ENCODE measurements around the gene SLIT3.

The SLIT3 gene

GRCh38 chr5:169197343-169197742 lies 103.6 kb downstream of the SLIT3 start:
- DNase-seq (ENCODE audit: low read depth, low spot score) = no peak
- no peak overlapping the region for H3K27ac ChIP-seq
- no peak overlapping the region for H3K4me3 ChIP-seq
- no peak for TF ChIP-seq POLR2AphosphoS5 (IDR thresholded peaks at IDR 0.05; ENCODE audit: borderline replicate concordance, low read depth, low read length)
- no peak for TF ChIP-seq FOXP2 (optimal IDR thresholded peaks at IDR 0.05; ENCODE audit: control extremely low read depth, extremely low read length, insufficient read depth)
- no peak for TF ChIP-seq EZH2 (IDR thresholded peaks at IDR 0.05)
- H3K36me3 ChIP-seq (ENCODE audit: insufficient read depth, low read length) = no peaks in the 10 kb centered on the region
- no peaks in the 10 kb centered on the region for H3K9me3 ChIP-seq (ENCODE audit: low read depth, low read length)
- no peak overlapping the region for H3K9ac ChIP-seq (ENCODE audit: insufficient read length)

- Histone ChIP-seq H3K36me3 (ENCODE audit: insufficient read depth, low read length) (no peaks in the 10 kb centered on the region), H3K9ac (ENCODE audit: insufficient read length) (no peak overlapping the region), H3K27ac (no peak overlapping the region), H3K4me3 (no peak overlapping the region), H3K9me3 (ENCODE audit: low read depth, low read length) (no peaks in the 10 kb centered on the region)
- DNase-seq (ENCODE audit: low read depth, low spot score) = no peak
- TF ChIP-seq EZH2 (IDR thresholded peaks at IDR 0.05) = no peak
- no peak for TF ChIP-seq FOXP2 (optimal IDR thresholded peaks at IDR 0.05; ENCODE audit: control extremely low read depth, extremely low read length, insufficient read depth)
- TF ChIP-seq POLR2AphosphoS5 (IDR thresholded peaks at IDR 0.05; ENCODE audit: borderline replicate concordance, low read depth, low read length) = no peak
Measured at GRCh38 chr5:169196059-169196458, 104.9 kb downstream of the SLIT3 start.

GRCh38 chr5:169195601-169196000 lies 105.3 kb downstream of the SLIT3 start:
- H3K4me3 ChIP-seq = no peak overlapping the region
- H3K36me3 ChIP-seq (ENCODE audit: insufficient read depth, low read length) = no peaks in the 10 kb centered on the region
- H3K27ac ChIP-seq = no peak overlapping the region
- H3K9ac ChIP-seq (ENCODE audit: insufficient read length) = no peak overlapping the region
- H3K9me3 ChIP-seq (ENCODE audit: low read depth, low read length) = no peaks in the 10 kb centered on the region
- TF ChIP-seq FOXP2 (optimal IDR thresholded peaks at IDR 0.05; ENCODE audit: control extremely low read depth, extremely low read length, insufficient read depth) (no peak), POLR2AphosphoS5 (IDR thresholded peaks at IDR 0.05; ENCODE audit: borderline replicate concordance, low read depth, low read length) (no peak), EZH2 (IDR thresholded peaks at IDR 0.05) (no peak)
- DNase-seq (ENCODE audit: low read depth, low spot score) = no peak

GRCh38 chr5:169192536-169192935 lies 108.4 kb downstream of the SLIT3 start:
- H3K4me3 ChIP-seq = no peak overlapping the region
- no peaks in the 10 kb centered on the region for H3K9me3 ChIP-seq (ENCODE audit: low read depth, low read length)
- no peaks in the 10 kb centered on the region for H3K36me3 ChIP-seq (ENCODE audit: insufficient read depth, low read length)
- no peak overlapping the region for H3K9ac ChIP-seq (ENCODE audit: insufficient read length)
- no peak overlapping the region for H3K27ac ChIP-seq
- no peak for DNase-seq (ENCODE audit: low read depth, low spot score)
- TF ChIP-seq FOXP2 (optimal IDR thresholded peaks at IDR 0.05; ENCODE audit: control extremely low read depth, extremely low read length, insufficient read depth) = no peak
- no peak for TF ChIP-seq EZH2 (IDR thresholded peaks at IDR 0.05)
- TF ChIP-seq POLR2AphosphoS5 (IDR thresholded peaks at IDR 0.05; ENCODE audit: borderline replicate concordance, low read depth, low read length) = no peak

- no peak overlapping the region for H3K9ac ChIP-seq (ENCODE audit: insufficient read length)
- DNase-seq (ENCODE audit: low read depth, low spot score) = no peak
- TF ChIP-seq EZH2 (IDR thresholded peaks at IDR 0.05) (no peak), POLR2AphosphoS5 (IDR thresholded peaks at IDR 0.05; ENCODE audit: borderline replicate concordance, low read depth, low read length) (no peak), FOXP2 (optimal IDR thresholded peaks at IDR 0.05; ENCODE audit: control extremely low read depth, extremely low read length, insufficient read depth) (no peak)
- no peaks in the 10 kb centered on the region for H3K36me3 ChIP-seq (ENCODE audit: insufficient read depth, low read length)
- no peaks in the 10 kb centered on the region for H3K9me3 ChIP-seq (ENCODE audit: low read depth, low read length)
- no peak overlapping the region for H3K27ac ChIP-seq
- H3K4me3 ChIP-seq = no peak overlapping the region
Measured at GRCh38 chr5:169190849-169191248, 110.1 kb downstream of the SLIT3 start.

GRCh38 chr5:169185626-169186025 lies 115.3 kb downstream of the SLIT3 start:
- no peak for DNase-seq (ENCODE audit: low read depth, low spot score)
- no peak for TF ChIP-seq EZH2 (IDR thresholded peaks at IDR 0.05)
- no peak for TF ChIP-seq POLR2AphosphoS5 (IDR thresholded peaks at IDR 0.05; ENCODE audit: borderline replicate concordance, low read depth, low read length)
- no peak for TF ChIP-seq FOXP2 (optimal IDR thresholded peaks at IDR 0.05; ENCODE audit: control extremely low read depth, extremely low read length, insufficient read depth)
- no peaks in the 10 kb centered on the region for H3K9me3 ChIP-seq (ENCODE audit: low read depth, low read length)
- H3K36me3 ChIP-seq (ENCODE audit: insufficient read depth, low read length) = no peaks in the 10 kb centered on the region
- H3K9ac ChIP-seq (ENCODE audit: insufficient read length) = no peak overlapping the region
- H3K27ac ChIP-seq = no peak overlapping the region
- H3K4me3 ChIP-seq = no peak overlapping the region

- peak overlapping the region; percentile 57; the same call in 1 of the 2 replicates for H3K27ac ChIP-seq
- no peaks in the 10 kb centered on the region for H3K9me3 ChIP-seq (ENCODE audit: low read depth, low read length)
- peak; percentile 6 for DNase-seq (ENCODE audit: low read depth, low spot score)
- no peak overlapping the region for H3K9ac ChIP-seq (ENCODE audit: insufficient read length)
- no peaks in the 10 kb centered on the region for H3K36me3 ChIP-seq (ENCODE audit: insufficient read depth, low read length)
- TF ChIP-seq POLR2AphosphoS5 (IDR thresholded peaks at IDR 0.05; ENCODE audit: borderline replicate concordance, low read depth, low read length) = no peak
- TF ChIP-seq EZH2 (IDR thresholded peaks at IDR 0.05) = no peak
- no peak for TF ChIP-seq FOXP2 (optimal IDR thresholded peaks at IDR 0.05; ENCODE audit: control extremely low read depth, extremely low read length, insufficient read depth)
- no peak overlapping the region for H3K4me3 ChIP-seq
Measured at GRCh38 chr5:169183576-169183975, 117.4 kb downstream of the SLIT3 start.

GRCh38 chr5:169182797-169183196 lies 118.1 kb downstream of the SLIT3 start:
- Histone ChIP-seq H3K36me3 (ENCODE audit: insufficient read depth, low read length) (no peaks in the 10 kb centered on the region), H3K4me3 (no peak overlapping the region), H3K9ac (ENCODE audit: insufficient read length) (no peak overlapping the region), H3K27ac (no peak overlapping the region), H3K9me3 (ENCODE audit: low read depth, low read length) (no peaks in the 10 kb centered on the region)
- DNase-seq (ENCODE audit: low read depth, low spot score) = no peak
- no peak for TF ChIP-seq POLR2AphosphoS5 (IDR thresholded peaks at IDR 0.05; ENCODE audit: borderline replicate concordance, low read depth, low read length)
- TF ChIP-seq EZH2 (IDR thresholded peaks at IDR 0.05) = no peak

- no peak for DNase-seq (ENCODE audit: low read depth, low spot score)
- no peak overlapping the region for H3K27ac ChIP-seq
- TF ChIP-seq FOXP2 (optimal IDR thresholded peaks at IDR 0.05; ENCODE audit: control extremely low read depth, extremely low read length, insufficient read depth) (no peak), POLR2AphosphoS5 (IDR thresholded peaks at IDR 0.05; ENCODE audit: borderline replicate concordance, low read depth, low read length) (no peak), EZH2 (IDR thresholded peaks at IDR 0.05) (no peak)
- no peak overlapping the region for H3K9ac ChIP-seq (ENCODE audit: insufficient read length)
- H3K4me3 ChIP-seq = no peak overlapping the region
- no peaks in the 10 kb centered on the region for H3K9me3 ChIP-seq (ENCODE audit: low read depth, low read length)
- H3K36me3 ChIP-seq (ENCODE audit: insufficient read depth, low read length) = no peaks in the 10 kb centered on the region
Measured at GRCh38 chr5:169181814-169182213, 119.1 kb downstream of the SLIT3 start.

All from SK-N-MC (cell line).